HCT116 (cell line): ENCODE data around the gene FLT3. TPM values are rescaled to one million over a fixed set of nuclear protein-coding genes. Genes with fewer than 3 reads are reported as not detected.

Source experiments
- ATAC-seq: fragments of 200-7000 bp; cut with Tn5 transposase; 2 replicates; pipeline ENCODE4 v1.9.1; 2020; ENCODE audit warnings: mild to moderate bottlenecking, moderate library complexity
- BruUV-seq: library from RNA; stranded (reverse); fragments of 400-500 nt; replicated peaks from 2 replicates; lab custom pipeline; 2021; lab: Mats Ljungman, UMichigan
- CTCF ChIA-PET: fragments of 300-600 bp; sonication (Branson Sonifier 250); formaldehyde crosslinking; loops from one replicate; lab custom pipeline; 2021; ENCODE audit warnings: antibody characterized with exemption; lab: Charles Lee
- POLR2A ChIA-PET: fragments of 300-600, 350-600 bp; sonication (Branson Sonifier 250); formaldehyde crosslinking; loops from one replicate; lab custom pipeline; 2021; ENCODE audit warnings: antibody characterized with exemption; lab: Charles Lee
- RAD21 ChIA-PET, 2 experiments: fragments of 300-600 bp; sonication (Branson Sonifier 250); formaldehyde crosslinking; loops; one replicate each; lab custom pipeline; 2023; ENCODE audit warnings: low total read pairs in 2 of 2; ENCODE audit not compliant: uncharacterized antibody in 2 of 2, unreplicated experiment in 2 of 2, low non-redundant PET in 1 of 2; lab: Charles Lee
- DNase-seq: peaks from one replicate; pipeline ENCODE4 v3.0.0-alpha.2; 2010; ENCODE audit warnings: low read depth, low spot score
- H2AFZ ChIP-seq: fragments of 200-600 bp; shearing (Covaris generic), sonication (generic); 2 replicates; pipeline ENCODE4 v1.6.1; 2017; ENCODE audit warnings: low read depth, mixed run types, mixed read lengths, antibody characterized with exemption, low read length; ENCODE audit not compliant: poor library complexity, severe bottlenecking
- H3K27ac ChIP-seq: 2 replicates; pipeline ENCODE4 v1.5.1; 2012; ENCODE audit warnings: low read depth, low read length
- H3K27me3 ChIP-seq: fragments of 200-600 bp; sonication (generic); 2 replicates; pipeline ENCODE4 v1.6.1; 2016; ENCODE audit warnings: mixed run types, low read length, mixed read lengths; ENCODE audit not compliant: insufficient read depth
- H3K36me3 ChIP-seq, 2 experiments: fragments of 200-500 bp in 1 of 2; fragments of 200-600 bp in 1 of 2; sonication (Bioruptor generic) in 1 of 2; sonication (generic) in 1 of 2; 2 replicates each; pipeline versions ENCODE4 v1.5.1 to v1.6.1; 2014 to 2016; ENCODE audit warnings: low read length in 2 of 2, inconsistent platforms in 1 of 2, mixed read lengths in 1 of 2, mixed run types in 1 of 2; ENCODE audit not compliant: insufficient read depth in 2 of 2, control insufficient read depth in 1 of 2
- H3K4me1 ChIP-seq, 2 experiments: fragments of 200-600 bp in 1 of 2; sonication (generic) in 1 of 2; 2 replicates each; pipeline versions ENCODE4 v1.5.1 to v1.6.1; 2012 to 2017; ENCODE audit warnings: low read length in 2 of 2, inconsistent platforms in 1 of 2, mild to moderate bottlenecking in 1 of 2, mixed read lengths in 1 of 2, mixed run types in 1 of 2, moderate library complexity in 1 of 2; ENCODE audit not compliant: insufficient read depth in 2 of 2, control insufficient read depth in 1 of 2
- H3K4me2 ChIP-seq: fragments of 200-600 bp; sonication (generic); 2 replicates; pipeline ENCODE4 v1.6.1; 2017; ENCODE audit warnings: mixed run types, low read length, mixed read lengths
- H3K4me3 ChIP-seq, 2 experiments: fragments of 200-600 bp in 1 of 2; sonication (generic) in 1 of 2; replicated peaks in 1 of 2; 2 replicates each; pipeline ENCODE4 v1.5.1; 2011 to 2016; ENCODE audit warnings: low read length in 2 of 2, control low read depth in 1 of 2, low read depth in 1 of 2, mild to moderate bottlenecking in 1 of 2, mixed read lengths in 1 of 2, mixed run types in 1 of 2
- H3K79me2 ChIP-seq: fragments of 200-600 bp; sonication (generic); 2 replicates; pipeline ENCODE4 v1.6.1; 2017; ENCODE audit warnings: mild to moderate bottlenecking, mixed run types, low read length, moderate library complexity, mixed read lengths; ENCODE audit not compliant: insufficient read depth
- H3K9ac ChIP-seq: fragments of 200-600 bp; sonication (generic); 2 replicates; pipeline ENCODE4 v1.6.1; 2016; ENCODE audit warnings: low read length, mixed read lengths
- H3K9me2 ChIP-seq: fragments of 200-600 bp; sonication (generic), shearing (Covaris generic); 2 replicates; pipeline ENCODE4 v1.6.1; 2017; ENCODE audit warnings: mixed run types, mild to moderate bottlenecking, moderate library complexity; ENCODE audit not compliant: insufficient read depth
- H3K9me3 ChIP-seq, 2 experiments: fragments of 200-500 bp in 1 of 2; fragments of 200-600 bp in 1 of 2; sonication (Bioruptor generic) in 1 of 2; sonication (generic) in 1 of 2; 2 replicates each; pipeline ENCODE4 v1.6.1; 2014 to 2017; ENCODE audit warnings: low read length in 2 of 2, mixed read lengths in 2 of 2, inconsistent platforms in 1 of 2, low read depth in 1 of 2, mild to moderate bottlenecking in 1 of 2, mixed run types in 1 of 2, moderate library complexity in 1 of 2; ENCODE audit not compliant: control insufficient read depth in 1 of 2, insufficient read depth in 1 of 2
- H4K20me1 ChIP-seq: fragments of 200-600 bp; sonication (generic), shearing (Covaris generic); 2 replicates; pipeline ENCODE4 v1.6.1; 2017; ENCODE audit warnings: mixed run types, mild to moderate bottlenecking, moderate library complexity; ENCODE audit not compliant: insufficient read depth
- CBX3 ChIP-seq: IDR thresholded peaks from 2 replicates; pipeline ENCODE4 v1.6.1; 2012; ENCODE audit warnings: low read depth
- CTCF ChIP-seq, 3 experiments: fragments of 200-600 bp in 1 of 3; sonication (generic) in 1 of 3; IDR thresholded peaks in 2 of 3; conservative IDR thresholded peaks in 1 of 3; 2 replicates each; pipeline ENCODE4 v1.5.1; 2012 to 2017; ENCODE audit warnings: low read depth in 2 of 3, low read length in 2 of 3, antibody characterized with exemption in 1 of 3, borderline replicate concordance in 1 of 3, control low read depth in 1 of 3, mild to moderate bottlenecking in 1 of 3, mixed read lengths in 1 of 3, mixed run types in 1 of 3, moderate library complexity in 1 of 3; ENCODE audit not compliant: insufficient read depth in 1 of 3
- EGR1 ChIP-seq: IDR thresholded peaks from 2 replicates; pipeline ENCODE4 v1.6.1; 2012; ENCODE audit warnings: low read depth
- ELF1 ChIP-seq: IDR thresholded peaks from 2 replicates; pipeline ENCODE4 v1.6.1; 2012; ENCODE audit warnings: low read depth, borderline replicate concordance
- EZH2phosphoT487 ChIP-seq: fragments of 200-600 bp; IDR thresholded peaks from 2 replicates; pipeline ENCODE4 v1.6.1; 2018; ENCODE audit warnings: antibody characterized with exemption, borderline replicate concordance
- FOSL1 ChIP-seq: IDR thresholded peaks from 2 replicates; pipeline ENCODE4 v1.6.1; 2012; ENCODE audit warnings: low read depth
- JUND ChIP-seq: IDR thresholded peaks from 2 replicates; pipeline ENCODE4 v1.6.1; 2012
- POLR2A ChIP-seq: IDR thresholded peaks from 2 replicates; pipeline ENCODE4 v1.7.0; 2011; ENCODE audit warnings: borderline replicate concordance; ENCODE audit not compliant: insufficient read depth, insufficient read length; ENCODE audit errors: extremely low read depth
- POLR2AphosphoS5 ChIP-seq: IDR thresholded peaks from 2 replicates; pipeline ENCODE4 v1.6.1; 2011; ENCODE audit warnings: mild to moderate bottlenecking, low read depth, low read length, moderate library complexity
- RAD21 ChIP-seq: IDR thresholded peaks from 2 replicates; pipeline ENCODE4 v1.6.1; 2012; ENCODE audit warnings: low read depth, mild to moderate bottlenecking
- SIN3A ChIP-seq: IDR thresholded peaks from 2 replicates; pipeline ENCODE4 v1.6.1; 2012; ENCODE audit warnings: low read depth
- SP1 ChIP-seq: IDR thresholded peaks from 2 replicates; pipeline ENCODE4 v1.6.1; 2012; ENCODE audit warnings: low read depth
- YY1 ChIP-seq: IDR thresholded peaks from 2 replicates; pipeline ENCODE4 v1.6.1; 2011; ENCODE audit warnings: low read length, low read depth, moderate library complexity, mild to moderate bottlenecking; ENCODE audit not compliant: insufficient replicate concordance; ENCODE audit errors: extremely low read depth
- ZFX ChIP-seq: fragments of 450-650 bp; IDR thresholded peaks from 2 replicates; pipeline ENCODE4 v1.6.1; 2017
- ZNF274 ChIP-seq: fragments of 200-500 bp; sonication (Bioruptor generic); IDR thresholded peaks from 2 replicates; pipeline ENCODE4 v1.6.1; 2014; ENCODE audit warnings: mild to moderate bottlenecking, low read depth, low read length, inconsistent platforms
- intact Hi-C: fragments of 100-400 bp; cut with micrococcal nuclease; formaldehyde crosslinking; loops from 2 replicates; pipeline ENCODE4 v1.10.0; 2022
- total RNA-seq: library from RNA; stranded (reverse); gene quantifications from one replicate; pipeline ENCODE4 v1.2.1, GENCODE V29; 2021; ENCODE audit not compliant: unreplicated experiment

The FLT3 gene
- total RNA-seq, 1 experiment from 2014 or later = 0.17 TPM

DNA sequence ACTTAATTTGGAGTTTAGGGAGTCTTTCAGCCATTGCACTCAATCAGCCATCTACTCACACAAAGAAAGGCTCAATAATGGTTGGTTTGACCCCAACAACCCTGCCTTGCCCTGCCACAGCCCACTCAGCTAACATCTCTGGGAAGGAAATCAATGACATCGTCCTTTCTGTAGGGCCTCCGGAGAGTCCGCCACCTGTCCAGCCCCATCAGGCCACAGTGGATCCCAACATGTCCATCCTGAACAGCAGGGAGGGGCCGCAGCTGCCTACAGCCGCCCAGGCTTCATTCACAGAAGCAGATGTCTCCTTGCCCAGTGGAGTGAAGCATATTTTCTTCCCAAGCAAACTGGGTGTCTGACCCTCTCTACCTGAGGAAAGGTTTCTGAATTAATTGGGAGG is 127.1 kb downstream of the FLT3 start:
- POLR2A ChIA-PET = no interaction called here
- Histone ChIP-seq H2AFZ (no peak overlapping the region), H3K27ac (no peak overlapping the region), H3K36me3 (no peaks in the 10 kb centered on the region), H3K9ac (no peak overlapping the region), H3K4me1 (peaks cover 0 to 7% of the 10 kb centered on the region in 2 experiments; a peak in 2 of 4 replicates), H3K9me2 (no peaks in the 10 kb centered on the region), H3K4me3 (no peak overlapping the region), H3K27me3 (no peaks in the 10 kb centered on the region), H3K9me3 (no peaks in the 10 kb centered on the region), H4K20me1 (no peaks in the 10 kb centered on the region), H3K4me2 (no peak overlapping the region), H3K79me2 (peaks cover 4% of the 10 kb centered on the region; the same call in 1 of the 2 replicates)
- TF ChIP-seq ZNF274 (no peak), SIN3A (no peak), ELF1 (no peak), RAD21 (no peak), EZH2phosphoT487 (no peak), POLR2AphosphoS5 (no peak), SP1 (no peak), EGR1 (no peak), POLR2A (no peak), FOSL1 (no peak), YY1 (no peak), ZFX (no peak), JUND (no peak), CTCF (IDR thresholded peaks at IDR 0.05 in 2 of 3, conservative IDR thresholded peaks at IDR 0.05 in 1 of 3; ENCODE audit: borderline replicate concordance in 1 of 3, insufficient read depth in 1 of 3, low read depth in 2 of 3, low read length in 2 of 3) (no peak), CBX3 (no peak)
- no peak for ATAC-seq
- intact Hi-C loops = no loop called here
- CTCF ChIA-PET = interaction anchor here (1.7 to 4.2 kb wide), 2 partner anchors 11 to 143 kb away, joined by 7 to 14 read pairs; no protein-coding TSS in a partner anchor
- DNase-seq = no peak
- BruUV-seq = no TSS peak
- RAD21 ChIA-PET = no interaction called here
